IMR-90 (cell line): ENCODE measurements around the gene KCNQ5. TPM values are rescaled to one million over a fixed set of nuclear protein-coding genes. Genes with fewer than 3 reads are reported as not detected.

ENCODE experiments used
- ATAC-seq: fragments of 200-7000 bp; cut with Tn5 transposase; 2 replicates; pipeline ENCODE4 v1.9.1; 2020; ENCODE audit warnings: low read depth, mild to moderate bottlenecking, moderate library complexity
- BruUV-seq: library from RNA; stranded (reverse); fragments of 400-500 nt; replicated peaks from 2 replicates; lab custom pipeline; 2021; lab: Mats Ljungman, UMichigan
- CTCF ChIA-PET: fragments of 300-600 bp; formaldehyde crosslinking; extraction: SDS; loops from one replicate; lab custom pipeline; 2021; ENCODE audit warnings: antibody characterized with exemption; lab: Yijun Ruan, JAX
- POLR2A ChIA-PET: fragments of 300-600 bp; sonication (Branson Sonifier 250); formaldehyde crosslinking; loops from one replicate; lab custom pipeline; 2022; ENCODE audit warnings: antibody characterized with exemption; ENCODE audit not compliant: unreplicated experiment; lab: Charles Lee
- DNase-seq: peaks from one replicate; pipeline ENCODE4 v3.0.0; 2013
- H2AFZ ChIP-seq: replicated peaks from 2 replicates; pipeline ENCODE3; 2013; ENCODE audit warnings: low read length, mild to moderate bottlenecking; ENCODE audit not compliant: poor library complexity
- H2AK5ac ChIP-seq: 2 replicates; pipeline ENCODE4 v1.6.1; 2013; ENCODE audit warnings: low read depth, low read length, inconsistent platforms
- H2AK9ac ChIP-seq: replicated peaks from 2 replicates; pipeline ENCODE3; 2013; ENCODE audit warnings: mild to moderate bottlenecking, low read depth, low read length, moderate library complexity; ENCODE audit not compliant: poor library complexity
- H2BK120ac ChIP-seq: 2 replicates; pipeline ENCODE4 v1.6.1; 2013; ENCODE audit warnings: low read depth, low read length, inconsistent platforms
- H2BK15ac ChIP-seq: 3 replicates; pipeline ENCODE4 v1.6.1; 2013; ENCODE audit warnings: low read depth, low read length, inconsistent platforms
- H2BK20ac ChIP-seq: 2 replicates; pipeline ENCODE4 v1.6.1; 2013; ENCODE audit warnings: low read depth, mild to moderate bottlenecking, inconsistent platforms, low read length, moderate library complexity
- H2BK5ac ChIP-seq: 2 replicates; pipeline ENCODE4 v1.6.1; 2013; ENCODE audit warnings: mild to moderate bottlenecking, low read depth, low read length, inconsistent platforms; ENCODE audit not compliant: poor library complexity, severe bottlenecking
- H3K14ac ChIP-seq: replicated peaks from 2 replicates; pipeline ENCODE4 v1.6.1; 2013; ENCODE audit warnings: low read depth, low read length, inconsistent platforms
- H3K18ac ChIP-seq: 2 replicates; pipeline ENCODE4 v1.6.1; 2013; ENCODE audit warnings: low read depth, low read length, control low read depth
- H3K23ac ChIP-seq: 2 replicates; pipeline ENCODE4 v1.6.1; 2013; ENCODE audit warnings: low read depth, low read length, inconsistent platforms
- H3K27ac ChIP-seq: 2 replicates; pipeline ENCODE4 v1.5.1; 2013; ENCODE audit warnings: mild to moderate bottlenecking, control low read depth, low read length; ENCODE audit not compliant: insufficient read depth
- H3K27me3 ChIP-seq: 2 replicates; pipeline ENCODE4 v1.6.1; 2013; ENCODE audit warnings: low read length; ENCODE audit not compliant: control insufficient read depth, insufficient read depth
- H3K36me3 ChIP-seq: 2 replicates; pipeline ENCODE4 v1.6.1; 2013; ENCODE audit warnings: low read length, mixed read lengths; ENCODE audit not compliant: control insufficient read depth, insufficient read depth
- H3K4ac ChIP-seq: 2 replicates; pipeline ENCODE4 v1.6.1; 2013; ENCODE audit warnings: low read depth, low read length, inconsistent platforms
- H3K4me1 ChIP-seq: 2 replicates; pipeline ENCODE4 v1.6.1; 2013; ENCODE audit warnings: low read length, mixed read lengths; ENCODE audit not compliant: control insufficient read depth, insufficient read depth
- H3K4me2 ChIP-seq: 2 replicates; pipeline ENCODE4 v1.6.1; 2013; ENCODE audit warnings: low read depth, mild to moderate bottlenecking, control low read depth, low read length, moderate library complexity
- H3K4me3 ChIP-seq: 2 replicates; pipeline ENCODE4 v1.5.1; 2013; ENCODE audit warnings: low read depth, mild to moderate bottlenecking, control low read depth, low read length, moderate library complexity; ENCODE audit not compliant: insufficient read depth
- H3K56ac ChIP-seq: 2 replicates; pipeline ENCODE4 v1.6.1; 2013; ENCODE audit warnings: low read length, inconsistent platforms; ENCODE audit not compliant: insufficient read depth; ENCODE audit errors: extremely low read depth
- H3K79me1 ChIP-seq, 2 experiments: 2 replicates each; pipeline ENCODE4 v1.6.1; 2013; ENCODE audit warnings: low read length in 2 of 2, inconsistent platforms in 1 of 2, low read depth in 1 of 2
- H3K9ac ChIP-seq: 2 replicates; pipeline ENCODE4 v1.6.1; 2013; ENCODE audit warnings: low read depth, low read length, control low read depth
- H3K9me1 ChIP-seq: 2 replicates; pipeline ENCODE4 v1.6.1; 2013; ENCODE audit warnings: low read length, inconsistent platforms; ENCODE audit not compliant: insufficient read depth
- H3K9me3 ChIP-seq: 2 replicates; pipeline ENCODE4 v1.6.1; 2013; ENCODE audit warnings: low read length; ENCODE audit not compliant: control insufficient read depth, insufficient read depth
- H4K20me1 ChIP-seq: 2 replicates; pipeline ENCODE4 v1.6.1; 2013; ENCODE audit warnings: low read length, inconsistent platforms; ENCODE audit not compliant: insufficient read depth
- H4K5ac ChIP-seq: 2 replicates; pipeline ENCODE4 v1.6.1; 2013; ENCODE audit warnings: mild to moderate bottlenecking, low read depth, low read length, control low read depth
- H4K8ac ChIP-seq, 2 experiments: 2 replicates each; pipeline ENCODE4 v1.6.1; 2013; ENCODE audit warnings: low read depth in 2 of 2, low read length in 2 of 2, control low read depth in 1 of 2, inconsistent platforms in 1 of 2
- H4K91ac ChIP-seq: 2 replicates; pipeline ENCODE4 v1.6.1; 2013; ENCODE audit warnings: low read depth, low read length, inconsistent platforms; ENCODE audit not compliant: insufficient read depth
- BHLHE40 ChIP-seq: fragments of 150-350 bp; IDR thresholded peaks from 2 replicates; pipeline ENCODE4 v1.6.1; 2016; ENCODE audit warnings: mild to moderate bottlenecking, low read depth, low read length
- CHD1 ChIP-seq: IDR thresholded peaks from 2 replicates; pipeline ENCODE4 v1.6.1; 2012; ENCODE audit warnings: low read depth, low read length, improper control_type of control experiment
- ELK1 ChIP-seq: fragments of 150-350 bp; IDR thresholded peaks from 2 replicates; pipeline ENCODE4 v1.6.1; 2016; ENCODE audit warnings: low read depth, mild to moderate bottlenecking, low read length, moderate library complexity, borderline replicate concordance
- FOS ChIP-seq: fragments of 150-350 bp; IDR thresholded peaks from 2 replicates; pipeline ENCODE4 v1.6.1; 2016; ENCODE audit warnings: low read depth, low read length
- MAFK ChIP-seq: IDR thresholded peaks from 2 replicates; pipeline ENCODE4 v1.6.1; 2012; ENCODE audit warnings: low read depth, low read length, improper control_type of control experiment
- MAZ ChIP-seq: IDR thresholded peaks from 2 replicates; pipeline ENCODE4 v1.6.1; 2012; ENCODE audit warnings: low read depth, mild to moderate bottlenecking, low read length, improper control_type of control experiment, moderate library complexity, borderline replicate concordance
- MXI1 ChIP-seq: IDR thresholded peaks from 2 replicates; pipeline ENCODE4 v1.6.1; 2012; ENCODE audit warnings: low read depth, mild to moderate bottlenecking, low read length, moderate library complexity, borderline replicate concordance
- NFE2L2 ChIP-seq: fragments of 150-350 bp; IDR thresholded peaks from 2 replicates; pipeline ENCODE4 v1.6.1; 2016; ENCODE audit warnings: low read depth, mild to moderate bottlenecking, low read length
- RFX5 ChIP-seq: IDR thresholded peaks from 2 replicates; pipeline ENCODE4 v1.8.0; 2012; ENCODE audit warnings: low read depth, mild to moderate bottlenecking, low read length, moderate library complexity
- WGBS, 2 experiments: methylation state at CpG; one replicate each; pipeline versions ENCODE4 v1.1.5 to v1.1.7; 2013; ENCODE audit warnings: missing lambda C conversion rate in 2 of 2; ENCODE audit not compliant: insufficient read length in 1 of 2; ENCODE audit errors: extremely low coverage in 2 of 2; 5-methylcytosine and 5-hydroxymethylcytosine counted together
- dilution Hi-C: fragments of 300-500 bp; cut with HindIII; formaldehyde crosslinking; loops from one replicate; pipeline ENCODE4 v1.14.3; 2018; ENCODE audit warnings: low sequenced_read_pairs; ENCODE audit not compliant: unreplicated experiment
- in situ Hi-C: fragments of 300-500 bp; cut with MboI; formaldehyde crosslinking; loops from 3 replicates; pipeline ENCODE4 v1.14.3; 2019; ENCODE audit warnings: low sequenced_read_pairs, inconsistent platforms, mixed read lengths
- intact Hi-C: fragments of 100-400 bp; cut with micrococcal nuclease; formaldehyde crosslinking; loops from 2 replicates; pipeline ENCODE4 v1.10.0; 2022
- polyA plus RNA-seq, 3 experiments: library from polyadenylated mRNA; depleted of rRNA; stranded (reverse); fragments of >200 nt; gene quantifications; 2 replicates each; pipeline ENCODE4 v1.2.3, GENCODE V29; 2012; ENCODE audit warnings: low replicate concordance in 1 of 3
- total RNA-seq: library from RNA; depleted of rRNA; stranded (reverse); fragments of >200 nt; gene quantifications from 2 replicates; pipeline ENCODE4 v1.2.3, GENCODE V29; 2012

Gene KCNQ5
- total and polyA plus RNA-seq, 2 of the 4 experiments (the other 2 are of a cell fraction): 0.75 to 1.3 TPM

DNA sequence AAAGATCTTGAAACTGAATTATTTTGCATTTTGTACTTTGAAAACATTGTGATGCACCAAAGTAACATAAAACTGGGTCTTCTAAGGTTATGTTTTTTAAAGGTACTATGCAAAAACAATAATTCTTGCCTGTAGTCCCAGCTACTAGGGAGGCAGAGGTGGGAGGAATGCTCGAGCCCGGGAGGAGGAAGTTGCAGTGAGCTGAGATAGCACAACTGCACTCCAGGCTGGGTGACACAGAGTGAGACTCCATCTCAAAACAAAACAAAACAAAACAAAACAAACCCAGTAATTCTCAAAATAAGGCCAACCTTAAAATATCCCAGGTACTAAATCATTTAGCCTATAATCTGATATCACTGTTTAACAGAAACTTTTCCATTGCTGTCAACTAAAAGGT is 333.8 kb downstream of the KCNQ5 start:
- ChIA-PET CTCF (no interaction called here), POLR2A (no interaction called here)
- no TSS peak for BruUV-seq
- Histone ChIP-seq H2AFZ (no peak overlapping the region), H3K14ac (no peak overlapping the region), H3K27me3 (no peaks in the 10 kb centered on the region), H2BK120ac (no peak overlapping the region), H3K27ac (no peak overlapping the region), H4K91ac (no peak overlapping the region), H3K4me3 (no peak overlapping the region), H4K5ac (no peak overlapping the region), H3K36me3 (no peaks in the 10 kb centered on the region), H3K9ac (no peak overlapping the region), H2AK9ac (no peak overlapping the region), H3K23ac (no peak overlapping the region), H3K79me1 (no peaks in the 10 kb centered on the region), H4K8ac (no peak overlapping the region), H3K9me1 (0 out of 2 replicates have a peak, but pooled peaks cover 3% of the 10 kb centered on the region), H2AK5ac (no peak overlapping the region), H3K9me3 (no peaks in the 10 kb centered on the region), H2BK5ac (no peak overlapping the region), H3K56ac (no peak overlapping the region), H3K4ac (no peak overlapping the region), H2BK20ac (no peak overlapping the region), H3K18ac (no peak overlapping the region), H2BK15ac (no peak overlapping the region), H4K20me1 (no peaks in the 10 kb centered on the region), H3K4me2 (no peak overlapping the region), H3K4me1 (peaks cover 10% of the 10 kb centered on the region)
- in situ Hi-C loops: no loop called here
- TF ChIP-seq MAZ (no peak), FOS (no peak), MAFK (no peak), CHD1 (no peak), NFE2L2 (no peak), RFX5 (no peak), ELK1 (no peak), BHLHE40 (no peak), MXI1 (no peak)
- intact Hi-C loops: no loop called here
- DNase-seq (no peak), ATAC-seq (no peak)
- dilution Hi-C loops: no loop called here
- WGBS, 2 experiments: no CpG with 5 or more reads among the region's 2 CpGs
